Pancreas (tissue), 10 donors: ENCODE measurements around the gene GK2. TPM values are rescaled to one million over a fixed set of nuclear protein-coding genes. Genes with fewer than 3 reads are reported as not detected.

ENCODE experiments used
- ATAC-seq, 4 donors: fragments of 200-7000 bp; cut with Tn5 transposase; one replicate each; pipeline versions ENCODE4 v1.8.0 to v1.9.1; 2020; ENCODE audit warnings: mild to moderate bottlenecking in 4 of 4, moderate library complexity in 4 of 4
- DNase-seq, 6 donors: peaks; one replicate each; pipeline ENCODE4 v3.0.0-alpha.2; 2020
- FAIRE-seq: peaks from 2 replicates; lab custom pipeline; 2012; peaks lifted over from hg19 to GRCh38; lab: Jason Lieb, UNC
- H3K27ac ChIP-seq, 4 donors: fragments of 200-600 bp; sonication (generic); 1 replicate in 3 of 4; 2 replicates in 1 of 4; pipeline versions ENCODE4 v1.5.0 to v1.8.0; 2020
- H3K27me3 ChIP-seq, 4 donors: fragments of 200-600 bp; one replicate each; pipeline ENCODE4 v1.8.0; 2021
- H3K36me3 ChIP-seq, 3 donors: fragments of 200-600 bp; sonication (generic) in 1 of 3; one replicate each; pipeline versions ENCODE4 v1.5.0 to v1.8.0; 2020 to 2021
- H3K4me1 ChIP-seq, 3 donors: fragments of 200-600 bp; one replicate each; pipeline ENCODE4 v1.8.0; 2021
- H3K4me3 ChIP-seq, 4 donors: fragments of 200-600 bp; sonication (generic) in 2 of 4; one replicate each; pipeline versions ENCODE4 v1.5.0 to v1.8.0; 2020 to 2021
- H3K9me3 ChIP-seq, 4 donors: fragments of 200-600 bp; one replicate each; pipeline ENCODE4 v1.8.0; 2021
- WGBS, 2 donors: extraction: QIAGEN DNeasy Blood & Tissue Kit; methylation state at CpG; one replicate each; pipeline ENCODE4 v1.1.7; 2013; 5-methylcytosine and 5-hydroxymethylcytosine counted together
- intact Hi-C, 3 donors: fragments of 100-400 bp; cut with DNase I; formaldehyde crosslinking; loops; one replicate each; pipeline versions ENCODE4 v1.11.1 to v1.14.2; 2022
- polyA plus RNA-seq, 2 donors: library from polyadenylated mRNA; stranded (reverse); fragments of 200-250 nt; gene quantifications; one replicate each; pipeline ENCODE4 v1.2.3, GENCODE V29; 2013
- total RNA-seq, 6 donors: library from RNA; stranded (reverse); fragmentation: NEBNext Ultra II Directional in 4 of 6; extraction: Animal tissue kit (Norgen Biotek cat#: 25700) in 4 of 6; gene quantifications; one replicate each; pipeline versions ENCODE4 v1.2.1 to v1.2.4, GENCODE V29; 2021 to 2023
- TF ChIP-seq, protein P1 (sequence below), 4 donors: fragments of 200-600 bp; sonication (generic) in 3 of 4; IDR thresholded peaks; one replicate each; pipeline versions ENCODE4 v1.5.0 to v1.8.0; 2021; ENCODE audit warnings: antibody characterized with exemption in 4 of 4
- donor health status: healthy with polysubstance abuse.
- donor health status: DM: no; HTN: no; CAD: no; lungs with moderate emphysema.
- donor health status: DM: no; HTN: no; CAD: no.
- donor health status: control.
- donor health status: control.
- donor health status: Bipolar disorder and iron deficiency.
- donor health status: DM: yes; HTN: yes; CAD: no.
- donor health status: DM: no; HTN: no; CAD: no.
- donor health status: DM: no; HTN: no; CAD: no.
- donor health status: DM: yes; HTN: yes; CAD: no.

Gene GK2
- total and polyA plus RNA-seq, 8 donors = not detected

DNA sequence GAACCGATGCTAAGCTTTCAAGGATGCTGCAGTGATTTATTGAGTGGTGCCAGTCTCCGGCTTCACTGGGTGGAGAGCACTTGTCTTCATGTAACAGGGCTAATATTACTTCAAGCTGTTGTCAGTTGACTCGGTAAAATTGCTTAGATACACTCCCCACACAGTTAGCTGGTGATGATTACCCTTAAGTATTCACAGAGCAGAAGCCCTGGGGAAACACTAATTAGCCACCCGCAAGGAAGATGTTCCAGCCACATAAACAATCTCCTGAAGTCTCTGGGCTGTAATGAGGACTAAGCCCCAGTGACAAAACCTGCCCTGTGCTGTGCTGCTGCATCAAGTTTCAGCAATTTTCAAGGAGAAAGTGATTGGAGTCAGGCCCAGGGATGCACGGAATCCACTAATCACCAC is 37.3 kb upstream of the GK2 start:
- Histone ChIP-seq H3K27me3 (no peaks in the 10 kb centered on the region), H3K27ac (no peak overlapping the region), H3K4me1 (no peaks in the 10 kb centered on the region), H3K9me3 (no peaks in the 10 kb centered on the region), H3K36me3 (no peaks in the 10 kb centered on the region), H3K4me3 (no peak overlapping the region)
- WGBS, 2 donors = 34 to 36% methylated on average over 5 of the region's 5 CpGs
- TF ChIP-seq, protein P1, sequence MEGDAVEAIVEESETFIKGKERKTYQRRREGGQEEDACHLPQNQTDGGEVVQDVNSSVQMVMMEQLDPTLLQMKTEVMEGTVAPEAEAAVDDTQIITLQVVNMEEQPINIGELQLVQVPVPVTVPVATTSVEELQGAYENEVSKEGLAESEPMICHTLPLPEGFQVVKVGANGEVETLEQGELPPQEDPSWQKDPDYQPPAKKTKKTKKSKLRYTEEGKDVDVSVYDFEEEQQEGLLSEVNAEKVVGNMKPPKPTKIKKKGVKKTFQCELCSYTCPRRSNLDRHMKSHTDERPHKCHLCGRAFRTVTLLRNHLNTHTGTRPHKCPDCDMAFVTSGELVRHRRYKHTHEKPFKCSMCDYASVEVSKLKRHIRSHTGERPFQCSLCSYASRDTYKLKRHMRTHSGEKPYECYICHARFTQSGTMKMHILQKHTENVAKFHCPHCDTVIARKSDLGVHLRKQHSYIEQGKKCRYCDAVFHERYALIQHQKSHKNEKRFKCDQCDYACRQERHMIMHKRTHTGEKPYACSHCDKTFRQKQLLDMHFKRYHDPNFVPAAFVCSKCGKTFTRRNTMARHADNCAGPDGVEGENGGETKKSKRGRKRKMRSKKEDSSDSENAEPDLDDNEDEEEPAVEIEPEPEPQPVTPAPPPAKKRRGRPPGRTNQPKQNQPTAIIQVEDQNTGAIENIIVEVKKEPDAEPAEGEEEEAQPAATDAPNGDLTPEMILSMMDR (IDR thresholded peaks at IDR 0.05) = no peak
- intact Hi-C loops = no loop called here
- FAIRE-seq (no peak), DNase-seq (no peak), ATAC-seq (peak in 2 of 4 donors; percentile 25 to 32)

DNA sequence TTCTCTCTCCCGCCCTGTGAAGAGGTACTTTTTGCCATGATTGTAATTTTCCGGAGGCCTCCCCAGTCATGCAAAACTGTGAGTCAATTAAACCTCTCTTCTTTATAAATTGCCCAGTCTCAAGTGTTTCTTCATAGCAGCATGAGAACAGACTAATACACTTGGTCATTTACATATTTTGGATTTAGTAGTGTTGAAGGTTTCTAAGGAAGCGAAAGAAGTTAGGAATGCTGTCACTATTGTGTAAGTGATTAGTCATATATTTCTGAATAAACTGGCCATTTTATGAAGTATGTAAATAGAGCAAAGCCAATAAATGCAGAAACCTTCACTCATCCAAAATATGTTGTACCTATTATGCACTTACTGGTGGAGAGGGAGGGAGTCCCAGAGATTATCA is 34.4 kb upstream of the GK2 start:
- TF ChIP-seq, protein P1 (IDR thresholded peaks at IDR 0.05) = no peak
- DNase-seq = no peak
- intact Hi-C loops = no loop called here

DNA sequence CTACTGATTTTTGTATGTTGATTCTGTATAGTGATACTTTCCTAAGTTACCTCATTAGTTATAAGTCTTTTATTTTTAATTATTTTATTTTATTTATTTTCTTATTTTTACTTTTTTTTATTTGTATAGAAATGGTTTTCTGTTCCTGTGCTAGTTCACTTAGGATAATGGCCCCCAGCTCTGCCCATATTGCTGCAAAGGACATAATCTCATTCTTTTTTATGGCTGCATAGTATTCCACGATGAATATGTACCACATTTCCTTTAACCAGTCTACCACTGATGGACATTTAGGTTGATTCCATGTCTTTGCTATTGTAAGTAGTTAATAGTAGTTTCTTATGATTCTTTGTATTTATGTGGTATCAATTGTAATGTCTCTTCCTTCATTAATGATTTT is 31.5 kb upstream of the GK2 start:
- FAIRE-seq (no peak), ATAC-seq (no peak), DNase-seq (no peak)
- intact Hi-C loops = no loop called here
- no peaks in the 10 kb centered on the region for H3K36me3 ChIP-seq
- WGBS, 2 donors = 61 to 81% methylated on average over 1 of the region's 1 CpG
- H3K4me3 ChIP-seq = no peak overlapping the region
- no peaks in the 10 kb centered on the region for H3K27me3 ChIP-seq
- H3K27ac ChIP-seq = no peak overlapping the region
- H3K9me3 ChIP-seq = no peaks in the 10 kb centered on the region
- no peaks in the 10 kb centered on the region for H3K4me1 ChIP-seq
- TF ChIP-seq, protein P1 (IDR thresholded peaks at IDR 0.05) = no peak

More for the DNA sequence above, 34.4 kb upstream of the GK2 start:
- Histone ChIP-seq H3K4me3 (no peak overlapping the region), H3K36me3 (no peaks in the 10 kb centered on the region), H3K9me3 (no peaks in the 10 kb centered on the region), H3K27me3 (no peaks in the 10 kb centered on the region), H3K4me1 (no peaks in the 10 kb centered on the region), H3K27ac (no peak overlapping the region)
- no peak for FAIRE-seq
- WGBS, 2 donors = 94 to 98% methylated on average over 3 of the region's 3 CpGs
- no peak for ATAC-seq

DNA sequence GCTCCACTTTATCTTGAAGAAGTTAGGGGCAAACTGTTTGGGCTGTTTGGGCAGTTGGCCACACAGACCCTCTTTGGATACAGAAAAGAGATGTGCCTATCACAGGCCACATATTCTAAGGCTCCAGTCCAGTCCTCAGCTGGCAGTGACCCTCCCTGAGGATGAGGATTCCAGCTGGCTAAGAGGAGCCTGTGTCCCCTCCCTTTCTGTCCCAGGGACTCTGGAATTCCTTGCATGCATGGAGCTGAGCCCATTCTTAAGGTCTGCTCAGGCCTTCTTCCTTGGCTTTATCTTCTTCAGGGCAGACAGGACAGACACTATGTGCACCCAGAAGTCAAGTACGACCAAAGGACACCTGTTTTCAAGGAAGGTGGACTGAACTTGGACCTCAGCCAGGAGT is 23.8 kb upstream of the GK2 start:
- intact Hi-C loops = no loop called here
- TF ChIP-seq, protein P1 (IDR thresholded peaks at IDR 0.05) = no peak
- Histone ChIP-seq H3K27me3 (no peaks in the 10 kb centered on the region), H3K4me1 (no peaks in the 10 kb centered on the region), H3K36me3 (no peaks in the 10 kb centered on the region), H3K9me3 (no peaks in the 10 kb centered on the region), H3K27ac (no peak overlapping the region), H3K4me3 (no peak overlapping the region)
- FAIRE-seq (no peak), DNase-seq (no peak), ATAC-seq (no peak)
- WGBS, 2 donors = 67 to 76% methylated on average over 1 of the region's 1 CpG

DNA sequence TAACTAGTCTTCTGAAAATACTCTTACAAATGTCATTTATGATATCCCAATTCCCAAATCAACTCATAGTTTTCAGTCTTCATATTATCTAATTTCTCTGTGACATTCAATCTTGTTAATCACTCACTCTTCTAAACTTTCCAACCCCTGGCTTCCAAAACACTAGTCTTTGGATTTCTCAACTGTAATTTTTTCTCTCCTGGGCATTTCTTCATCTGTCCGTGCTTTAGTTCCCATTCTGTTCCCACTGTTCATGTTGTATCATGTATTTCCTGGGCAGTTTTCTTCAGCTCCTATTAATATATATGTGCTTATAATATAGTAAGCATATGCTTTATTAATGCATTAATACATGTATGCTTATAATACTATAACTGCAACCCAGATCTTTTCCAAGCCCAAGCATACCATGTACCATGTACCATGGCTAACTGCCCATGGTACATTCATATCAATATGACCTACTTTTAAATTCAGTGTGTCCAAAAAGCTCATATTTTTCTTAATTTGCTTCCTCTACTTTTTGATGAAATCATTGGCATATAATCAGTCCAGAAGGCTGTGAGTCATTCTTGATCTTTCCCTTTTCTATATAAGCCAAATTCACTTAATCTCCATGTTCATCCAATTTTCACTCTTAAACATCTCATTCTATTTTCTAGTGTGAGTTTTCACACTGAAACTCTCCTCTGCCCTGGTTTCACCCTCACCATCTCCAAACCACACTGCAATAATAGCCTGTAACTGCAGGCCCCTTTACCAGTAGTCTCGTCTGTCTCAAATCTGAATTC is 21.3 kb upstream of the GK2 start:
- Histone ChIP-seq H3K9me3 (no peaks in the 10 kb centered on the region), H3K4me3 (no peak overlapping the region), H3K27me3 (no peaks in the 10 kb centered on the region), H3K4me1 (no peaks in the 10 kb centered on the region), H3K36me3 (no peaks in the 10 kb centered on the region), H3K27ac (no peak overlapping the region)
- intact Hi-C loops = no loop called here
- 38 to 44% methylated on average over 2 of the region's 2 CpGs for WGBS, 2 donors
- ATAC-seq = no peak
- TF ChIP-seq, protein P1 (IDR thresholded peaks at IDR 0.05) = no peak
- DNase-seq = no peak
- FAIRE-seq = no peak
